K562 (cell line): ENCODE data around the gene COL16A1. TPM values are rescaled to one million over a fixed set of nuclear protein-coding genes. Genes with fewer than 3 reads are reported as not detected.
A peak's percentile ranks its signal among the peaks of the same experiment; 100 is the strongest.

Experiments used
- ATAC-seq: fragments of 200-7000 bp; cut with Tn5 transposase; 3 replicates; pipeline ENCODE4 v1.9.1; 2020; ENCODE audit warnings: moderate library complexity
- BruUV-seq: library from RNA; stranded (reverse); fragments of 400-500 nt; replicated peaks from 2 replicates; lab custom pipeline; 2021; lab: Mats Ljungman, UMichigan
- CTCF ChIA-PET: fragments of 300-600 bp; formaldehyde crosslinking; extraction: SDS; loops from one replicate; lab custom pipeline; 2021; ENCODE audit warnings: low intra/inter-chr PET ratio; lab: Yijun Ruan, JAX
- POLR2A ChIA-PET: fragments of 300-600, 350-650 bp; sonication (Branson Sonifier 250); formaldehyde crosslinking; extraction: SDS; loops from one replicate; lab custom pipeline; 2021; ENCODE audit warnings: antibody characterized with exemption, inconsistent platforms; lab: Yijun Ruan, JAX
- DNase-seq, 4 experiments: peaks; one replicate each; pipeline versions ENCODE4 v3.0.0 to v3.0.0-alpha.2; 2011 to 2018; ENCODE audit warnings: low spot score in 3 of 4, mixed read lengths in 3 of 4; ENCODE audit errors: extremely low read depth in 1 of 4
- FAIRE-seq: peaks from 2 replicates; lab custom pipeline; 2011; peaks lifted over from hg19 to GRCh38; lab: Jason Lieb, UNC
- H2AFZ ChIP-seq: 2 replicates; pipeline ENCODE4 v1.6.0; 2011; ENCODE audit warnings: low read depth, low read length, control low read depth, inconsistent platforms
- H3K27ac ChIP-seq: fragments of 200-600 bp; 3 replicates; pipeline ENCODE4 v1.8.0; 2011; ENCODE audit warnings: low read depth, mild to moderate bottlenecking, control low read depth, inconsistent platforms, low read length, moderate library complexity, mixed read lengths; ENCODE audit errors: extremely low read depth
- H3K27me3 ChIP-seq, 2 experiments: fragments of 300-600 bp in 1 of 2; 2 replicates in 1 of 2; 3 replicates in 1 of 2; pipeline versions ENCODE4 v1.6.0 to v1.8.0; 2011; ENCODE audit warnings: inconsistent platforms in 2 of 2, low read length in 2 of 2, mild to moderate bottlenecking in 1 of 2, mixed read lengths in 1 of 2, moderate library complexity in 1 of 2; ENCODE audit not compliant: control insufficient read depth in 2 of 2, insufficient read depth in 2 of 2
- H3K36me3 ChIP-seq: fragments of 300-600 bp; 3 replicates; pipeline ENCODE4 v1.8.0; 2011; ENCODE audit warnings: mild to moderate bottlenecking, low read length, inconsistent platforms; ENCODE audit not compliant: control insufficient read depth, insufficient read depth
- H3K4me1 ChIP-seq, 2 experiments: fragments of 200-600 bp in 1 of 2; replicated peaks in 1 of 2; 2 replicates in 1 of 2; 3 replicates in 1 of 2; pipeline versions ENCODE4 v1.5.1 to v1.8.0; 2011; ENCODE audit warnings: inconsistent platforms in 2 of 2, low read length in 2 of 2, mild to moderate bottlenecking in 1 of 2, mixed read lengths in 1 of 2, moderate library complexity in 1 of 2; ENCODE audit not compliant: control insufficient read depth in 2 of 2, insufficient read depth in 2 of 2
- H3K4me2 ChIP-seq: 2 replicates; pipeline ENCODE4 v1.6.1; 2011; ENCODE audit warnings: low read length, control low read depth, inconsistent platforms, mixed read lengths; ENCODE audit not compliant: insufficient read depth
- H3K4me3 ChIP-seq: fragments of 200-600 bp; sonication (generic), shearing (Covaris generic); 2 replicates; pipeline ENCODE4 v1.5.1; 2016; ENCODE audit warnings: control low read depth, inconsistent platforms
- H3K79me2 ChIP-seq: fragments of 200-600 bp; 3 replicates; pipeline ENCODE4 v1.8.0; 2011; ENCODE audit warnings: low read length, inconsistent platforms; ENCODE audit not compliant: control insufficient read depth, insufficient read depth
- H3K9ac ChIP-seq, 2 experiments: 2 replicates each; pipeline versions ENCODE4 v1.6.0 to v1.6.1; 2011; ENCODE audit warnings: low read depth in 2 of 2, low read length in 2 of 2, control low read depth in 1 of 2, inconsistent platforms in 1 of 2, mild to moderate bottlenecking in 1 of 2, mixed read lengths in 1 of 2; ENCODE audit not compliant: insufficient read depth in 1 of 2
- H3K9me1 ChIP-seq: one replicate; pipeline ENCODE4 v1.6.0; 2011; ENCODE audit warnings: inconsistent platforms, mild to moderate bottlenecking, low read length, moderate library complexity; ENCODE audit not compliant: control insufficient read depth, insufficient read depth
- H3K9me3 ChIP-seq: replicated peaks from 2 replicates; pipeline ENCODE4 v1.5.1; 2011; ENCODE audit warnings: low read depth, low read length, inconsistent platforms; ENCODE audit not compliant: control insufficient read depth, insufficient read depth
- H4K20me1 ChIP-seq: replicated peaks from 2 replicates; pipeline ENCODE4 v1.6.1; 2011; ENCODE audit warnings: low read length, inconsistent platforms, mixed read lengths; ENCODE audit not compliant: control insufficient read depth, insufficient read depth
- HCFC1 ChIP-seq: IDR thresholded peaks from 2 replicates; pipeline ENCODE4 v1.6.1; 2012; ENCODE audit warnings: low read depth, low read length, improper control_type of control experiment
- HDAC3 ChIP-seq: fragments of 450-650 bp; IDR thresholded peaks from 2 replicates; pipeline ENCODE4 v1.6.1; 2018; ENCODE audit warnings: borderline replicate concordance, mild to moderate bottlenecking, moderate library complexity; ENCODE audit not compliant: partially characterized antibody
- HINFP ChIP-seq: fragments of 450-650 bp; conservative IDR thresholded peaks from 2 replicates; pipeline ENCODE4 v1.6.1; 2016; ENCODE audit warnings: missing genetic modification characterization, low read depth, mild to moderate bottlenecking, control low read depth, missing compliant biosample characterization
- HIVEP1 ChIP-seq: fragments of 250-450 bp; sonication (Bioruptor Pico); IDR thresholded peaks from 2 replicates; pipeline ENCODE4 v1.4.0; 2020; ENCODE audit warnings: mild to moderate bottlenecking
- MBD1 ChIP-seq: fragments of 250-450 bp; sonication (Bioruptor Pico); IDR thresholded peaks from 2 replicates; pipeline ENCODE4 v1.8.0; 2022; ENCODE audit warnings: inconsistent platforms
- SLC30A9 ChIP-seq: fragments of 250-450 bp; sonication (Bioruptor Pico); IDR thresholded peaks from 2 replicates; pipeline ENCODE4 v1.8.0; 2022; ENCODE audit warnings: mild to moderate bottlenecking, moderate library complexity
- THAP7 ChIP-seq: fragments of 250-450 bp; sonication (Bioruptor Pico); IDR thresholded peaks from 2 replicates; pipeline ENCODE4 v1.5.0; 2021
- ZNF561 ChIP-seq: fragments of 450-650 bp; formaldehyde crosslinking; conservative IDR thresholded peaks from 2 replicates; pipeline ENCODE4 v1.4.0; 2020; ENCODE audit warnings: mild to moderate bottlenecking, moderate library complexity
- ZNF655 ChIP-seq: fragments of 250-450 bp; sonication (Bioruptor Pico); IDR thresholded peaks from 2 replicates; pipeline ENCODE4 v1.5.0; 2021
- ZNF75A ChIP-seq: fragments of 450-650 bp; formaldehyde crosslinking; IDR thresholded peaks from 2 replicates; pipeline ENCODE4 v1.4.0; 2020; ENCODE audit warnings: mild to moderate bottlenecking
- ZSCAN29 ChIP-seq: fragments of 450-650 bp; IDR thresholded peaks from 2 replicates; pipeline ENCODE4 v1.6.1; 2017
- WGBS: fragments of 100-300 bp; shearing (Covaris generic); methylation state at CpG from one replicate; pipeline ENCODE4 v1.1.6; 2016; ENCODE audit warnings: low coverage, mixed read lengths; ENCODE audit not compliant: insufficient coverage; ENCODE audit errors: missing lambda C conversion rate; 5-methylcytosine and 5-hydroxymethylcytosine counted together
- in situ Hi-C: fragments of 300-500 bp; cut with MboI; formaldehyde crosslinking; loops from 4 replicates; pipeline ENCODE4 v1.15.0; 2018; ENCODE audit warnings: inconsistent platforms, mixed read lengths
- intact Hi-C: fragments of 100-400 bp; cut with micrococcal nuclease; formaldehyde crosslinking; loops from 2 replicates; pipeline ENCODE4 v1.14.2; 2022
- polyA plus RNA-seq, 8 experiments: library from polyadenylated mRNA; depleted of rRNA in 4 of 8; stranded (reverse) in 5 of 8; unstranded in 3 of 8; fragments of >200 nt; fragmentation: Nextera tagmentation in 2 of 8; fragmentation: Illumina TruSeq in 1 of 8; extraction: Ambion mirVana in 2 of 8; extraction: Trizol in 1 of 8; gene quantifications; 2 replicates each; pipeline versions ENCODE4 v1.2.1 to v1.2.3, GENCODE V29; 2011 to 2014; ENCODE audit warnings: inconsistent platforms in 1 of 8, missing spikeins in 1 of 8
- total RNA-seq, 7 experiments: library from RNA; depleted of rRNA in 6 of 7; stranded (reverse); fragments of >200 nt in 6 of 7; fragmentation: Illumina TruSeq in 2 of 7; extraction: Trizol in 2 of 7; gene quantifications; 2 replicates each; pipeline versions ENCODE4 v1.2.1 to v1.2.3, GENCODE V29; 2011 to 2021; ENCODE audit warnings: low replicate concordance in 1 of 7

Gene COL16A1
- total and polyA plus RNA-seq, 9 of the 15 experiments (the other 6 are each of a cell fraction or from before 2014, with no cell fraction given): 0.11 to 0.60 (median 0.11) TPM; not detected in 6

GRCh38 chr1:31665234-31665878 lies 38.5 kb downstream of the COL16A1 start:
- no TSS peak for BruUV-seq
- no peaks in the 10 kb centered on the region for H3K36me3 ChIP-seq
- ChIA-PET CTCF (interaction anchor here (1.4 to 3.6 kb wide), 3 partner anchors 80 to 749 kb away, joined by 3 to 46 read pairs (median 27); no protein-coding TSS in a partner anchor), POLR2A (interaction anchor here (1.0 to 1.7 kb wide), 4 partner anchors 14 to 123 kb away, joined by 3 to 5 read pairs (median 4); no protein-coding TSS in a partner anchor)
- H3K4me1 ChIP-seq: peaks cover 0 to 17% of the 10 kb centered on the region in 2 experiments; a peak in 3 of 5 replicates
- 6% methylated on average over 6 of the region's 7 CpGs for WGBS
- no peak overlapping the region for H2AFZ ChIP-seq
- intact Hi-C loops: no loop called here
- H3K27ac ChIP-seq: no peak overlapping the region
- ATAC-seq (no peak), DNase-seq (no peak), FAIRE-seq (no peak)
- peaks cover 25% of the 10 kb centered on the region; the same call in 1 of the 2 replicates for H4K20me1 ChIP-seq
- H3K4me2 ChIP-seq: no peak overlapping the region
- H3K9ac ChIP-seq: peak overlapping the region in 1 of 2 experiments; percentile 54; a peak in 1 of 4 replicates
- H3K9me3 ChIP-seq: no peaks in the 10 kb centered on the region
- H3K4me3 ChIP-seq: no peak overlapping the region
- H3K9me1 ChIP-seq: no peaks in the 10 kb centered on the region
- H3K27me3 ChIP-seq: peaks cover 22 to 83% of the 10 kb centered on the region in 2 experiments
- TF ChIP-seq HDAC3: no peak
- no peak for TF ChIP-seq ZNF655 (CRISPR knock-in tag)
- TF ChIP-seq HINFP (tag): no peak
- no peak for TF ChIP-seq ZNF75A (CRISPR knock-in tag)
- no peak for TF ChIP-seq MBD1 (CRISPR knock-in tag)
- no peak for TF ChIP-seq THAP7 (CRISPR knock-in tag)
- TF ChIP-seq ZNF561 (CRISPR knock-in tag): no peak
- no peak for TF ChIP-seq SLC30A9 (CRISPR knock-in tag)
- TF ChIP-seq HCFC1: no peak
- TF ChIP-seq HIVEP1 (CRISPR knock-in tag): no peak
- TF ChIP-seq ZSCAN29: no peak
- no peaks in the 10 kb centered on the region for H3K79me2 ChIP-seq
- in situ Hi-C loops: loop anchor here (5.0 kb wide), 1 partner anchor 82 kb away; no protein-coding TSS in a partner anchor
